HUES48 (cell line): ENCODE results near the gene MAP6.

ENCODE experiments used
- H3K27ac ChIP-seq: one replicate; pipeline ENCODE4 v1.7.0; 2013; ENCODE audit warnings: low read depth, low read length, inconsistent platforms
- H3K27me3 ChIP-seq: 2 replicates; pipeline ENCODE4 v1.6.1; 2013; ENCODE audit warnings: mild to moderate bottlenecking, low read length; ENCODE audit not compliant: control insufficient read depth, insufficient read depth
- H3K36me3 ChIP-seq: 2 replicates; pipeline ENCODE4 v1.6.1; 2013; ENCODE audit warnings: low read length; ENCODE audit not compliant: control insufficient read depth, insufficient read depth
- H3K4me1 ChIP-seq: 2 replicates; pipeline ENCODE4 v1.6.1; 2013; ENCODE audit warnings: mild to moderate bottlenecking, low read length; ENCODE audit not compliant: control insufficient read depth, insufficient read depth
- H3K4me3 ChIP-seq: 2 replicates; pipeline ENCODE4 v1.5.1; 2013; ENCODE audit warnings: mild to moderate bottlenecking, low read depth, low read length
- H3K9ac ChIP-seq: 2 replicates; pipeline ENCODE4 v1.6.1; 2013; ENCODE audit warnings: mild to moderate bottlenecking, low read depth, low read length, moderate library complexity
- H3K9me3 ChIP-seq: 2 replicates; pipeline ENCODE4 v1.6.1; 2013; ENCODE audit warnings: low read length; ENCODE audit not compliant: control insufficient read depth, insufficient read depth

The MAP6 gene

DNA sequence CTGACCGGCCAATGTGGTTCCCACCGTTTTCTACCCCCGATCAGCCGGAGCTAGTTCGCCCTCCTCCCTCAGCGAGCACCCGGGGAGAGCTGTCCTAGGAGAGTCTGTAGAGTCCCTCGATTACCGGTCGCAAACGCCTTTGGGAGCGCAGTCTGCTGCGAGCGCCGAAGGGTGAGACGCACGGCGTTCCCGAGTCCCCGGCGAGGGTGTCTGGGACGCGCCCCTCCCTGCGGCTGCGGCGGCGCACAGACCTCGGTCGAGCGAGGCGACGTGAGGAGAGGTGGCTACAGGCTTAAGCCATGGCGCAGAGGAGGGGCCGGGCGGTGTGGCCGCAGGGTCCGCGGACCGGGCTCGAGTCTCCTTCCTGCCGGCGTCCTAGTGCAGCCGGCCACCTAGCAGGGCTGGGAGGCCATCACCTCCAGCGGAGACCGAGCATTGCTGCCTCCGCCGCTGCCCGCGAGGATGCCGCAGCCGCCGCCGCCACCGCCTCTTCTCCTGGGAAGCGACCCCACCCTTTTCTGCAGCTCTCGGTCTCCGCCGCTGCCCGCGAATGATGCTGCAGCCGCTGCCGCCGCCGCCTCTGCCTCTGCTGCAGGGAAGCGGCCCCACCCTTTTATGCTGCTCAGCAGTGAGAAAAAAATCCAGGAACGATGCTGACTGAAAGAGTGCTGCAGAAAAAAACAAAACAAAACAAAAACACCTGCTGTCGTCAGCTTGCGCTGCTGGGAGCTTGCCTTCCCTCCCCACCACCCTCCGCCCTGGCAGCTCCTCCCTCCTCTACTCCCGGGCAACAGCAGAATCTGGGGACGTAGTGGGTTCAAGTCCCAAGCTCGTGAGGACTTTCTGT, at the start of gene MAP6:
MAP6 (minus strand) TSS at position 588 of the 847 bp plus-strand sequence. CDS start 669 bp downstream, outside the sequence.
- no peak within 1 kb of the TSS for H3K27ac ChIP-seq
- no peaks in the 10 kb centered on the region for H3K36me3 ChIP-seq
- no peaks in the 10 kb centered on the region for H3K9me3 ChIP-seq
- peaks cover 25% of the 10 kb centered on the region for H3K4me1 ChIP-seq
- no peak within 1 kb of the TSS for H3K9ac ChIP-seq
- H3K27me3 ChIP-seq = peaks cover 86% of the 10 kb centered on the region
- H3K4me3 ChIP-seq = peak within 1 kb of the TSS; percentile 65

DNA sequence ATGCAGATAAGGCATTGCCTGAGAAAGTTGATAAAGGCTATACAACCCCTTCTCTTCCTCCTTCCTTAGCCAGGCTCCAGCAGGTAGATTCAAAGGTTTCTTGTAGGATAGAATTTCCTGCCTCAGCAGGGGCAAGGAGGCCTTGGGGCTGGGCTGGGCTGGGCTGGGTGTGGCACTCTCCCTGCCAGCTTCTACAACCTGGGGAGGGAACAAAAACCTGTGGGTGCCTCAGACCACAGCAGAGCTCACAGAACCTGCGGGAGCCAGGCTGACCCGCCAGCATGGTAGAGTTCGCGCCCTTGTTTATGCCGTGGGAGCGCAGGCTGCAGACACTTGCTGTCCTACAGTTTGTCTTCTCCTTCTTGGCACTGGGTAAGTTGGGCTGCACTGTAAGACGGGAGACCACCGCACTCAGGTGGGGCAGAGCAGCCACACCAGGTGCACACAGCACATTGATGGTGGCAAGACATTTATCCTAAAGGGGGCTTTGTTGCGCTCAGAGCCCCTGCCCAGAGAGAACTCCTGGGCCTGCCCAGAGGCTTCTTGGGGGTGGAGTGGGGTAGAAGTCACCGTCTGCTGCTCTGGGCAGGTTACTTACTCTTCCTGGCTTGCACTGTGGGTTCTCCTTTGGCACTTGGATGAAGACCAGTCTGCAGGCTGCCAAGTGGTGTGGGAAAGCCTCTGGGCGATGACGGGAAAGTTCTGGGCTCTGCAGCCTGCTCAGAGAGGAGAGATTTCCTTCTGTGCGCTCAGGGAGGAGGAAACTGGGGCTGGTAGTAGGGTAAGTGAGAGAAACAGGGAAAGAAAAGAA, 49.0 kb upstream of the MAP6 start, which contains the start of gene MOGAT2:
MOGAT2 (plus strand) TSS at position 231 of the 811 bp plus-strand sequence; CDS start at position 282, 51 bp downstream.
- Histone ChIP-seq H3K4me1 (peaks cover 12% of the 10 kb centered on the region), H3K27ac (no peak within 1 kb of the TSS), H3K27me3 (peaks cover 61% of the 10 kb centered on the region), H3K9me3 (no peaks in the 10 kb centered on the region), H3K36me3 (no peaks in the 10 kb centered on the region), H3K4me3 (no peak within 1 kb of the TSS), H3K9ac (no peak within 1 kb of the TSS)

DNA sequence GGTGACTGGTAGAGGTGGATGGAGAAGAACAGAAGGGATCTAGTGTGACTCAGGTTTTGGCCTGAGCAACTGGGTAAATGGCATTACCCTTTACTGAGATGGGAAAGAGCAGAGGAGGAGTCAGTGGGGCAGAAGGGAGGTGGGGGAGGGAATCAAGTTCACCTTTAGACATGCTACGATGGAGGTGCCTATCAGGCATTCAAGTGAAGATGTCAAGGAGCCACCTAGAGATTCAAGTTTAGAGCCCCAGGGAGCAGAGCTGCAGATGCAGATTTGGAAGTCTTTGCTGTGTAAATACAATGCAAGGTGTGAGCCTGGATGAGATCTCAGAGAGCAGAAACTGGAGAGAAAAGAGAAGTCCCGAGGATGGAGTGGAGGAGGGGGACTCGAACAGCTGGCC, 47.8 kb upstream of the MAP6 start:
- Histone ChIP-seq H3K36me3 (no peaks in the 10 kb centered on the region), H3K9ac (no peak overlapping the region), H3K9me3 (no peaks in the 10 kb centered on the region), H3K4me1 (peaks cover 12% of the 10 kb centered on the region), H3K27ac (no peak overlapping the region), H3K4me3 (no peak overlapping the region), H3K27me3 (peaks cover 66% of the 10 kb centered on the region)

DNA sequence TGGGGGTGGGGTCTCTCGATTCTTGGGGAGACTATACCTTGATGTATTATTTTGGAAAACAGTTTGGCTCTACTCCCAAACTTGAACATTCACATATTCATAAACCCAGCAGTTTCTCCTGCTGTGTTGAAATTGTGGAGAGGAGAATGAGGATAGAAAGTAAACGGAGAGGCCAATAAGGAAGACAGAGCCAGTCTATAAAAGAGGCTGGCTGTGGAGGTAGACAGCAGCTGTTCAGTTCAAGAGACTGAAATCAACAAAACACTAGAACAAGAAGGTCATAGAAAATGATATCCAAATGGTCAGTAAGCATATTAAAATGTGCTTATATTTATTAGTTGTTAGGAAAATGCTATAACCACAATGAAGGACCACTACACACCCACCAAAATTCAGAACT, 46.9 kb upstream of the MAP6 start:
- Histone ChIP-seq H3K27me3 (peaks cover 66% of the 10 kb centered on the region), H3K4me3 (no peak overlapping the region), H3K9me3 (no peaks in the 10 kb centered on the region), H3K27ac (no peak overlapping the region), H3K9ac (no peak overlapping the region), H3K36me3 (no peaks in the 10 kb centered on the region), H3K4me1 (peaks cover 12% of the 10 kb centered on the region)

DNA sequence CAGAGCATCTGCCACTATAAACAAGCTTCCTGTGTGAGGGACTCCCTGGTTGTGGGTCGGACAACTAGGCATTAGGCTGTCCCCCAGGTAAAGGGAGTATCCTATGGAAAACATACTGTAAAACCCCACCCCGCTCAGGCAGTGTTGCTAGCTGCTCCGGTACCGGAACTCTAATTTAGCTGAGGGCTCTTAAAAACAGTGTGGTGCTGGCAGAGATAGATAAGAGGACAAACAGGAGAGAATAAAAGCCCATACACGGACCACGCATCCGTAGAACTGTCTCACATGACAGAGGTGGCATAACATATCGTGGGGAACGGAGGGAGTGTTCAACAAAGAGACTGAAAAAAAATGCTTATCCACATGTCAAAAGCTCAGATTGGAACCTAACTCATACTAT, 45.4 kb upstream of the MAP6 start:
- Histone ChIP-seq H3K4me1 (peaks cover 12% of the 10 kb centered on the region), H3K9ac (no peak overlapping the region), H3K27ac (no peak overlapping the region), H3K27me3 (peaks cover 60% of the 10 kb centered on the region), H3K4me3 (no peak overlapping the region), H3K9me3 (no peaks in the 10 kb centered on the region), H3K36me3 (no peaks in the 10 kb centered on the region)

DNA sequence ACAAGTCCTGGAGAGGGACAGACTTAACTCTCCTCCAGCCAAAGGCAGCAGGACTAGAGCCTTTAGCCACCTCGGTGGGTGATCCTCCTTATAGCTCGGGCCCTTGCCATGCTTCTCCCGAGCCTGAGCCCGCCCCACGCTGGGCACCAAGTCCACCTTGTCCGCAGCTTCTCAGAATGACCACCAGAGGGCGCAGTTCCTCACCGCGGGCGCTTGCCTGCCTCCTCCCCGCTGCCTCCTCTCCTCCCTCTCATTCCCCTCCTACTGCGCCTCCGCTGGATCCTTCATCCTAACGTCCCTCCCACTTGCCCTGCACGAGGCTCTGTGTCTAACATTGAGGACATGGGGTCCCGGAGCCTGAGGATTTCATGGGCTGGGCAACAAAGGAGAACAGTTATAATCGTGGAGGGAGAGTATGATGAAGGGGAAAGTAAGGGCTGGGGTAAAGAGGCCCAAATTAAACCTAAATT, 37.5 kb upstream of the MAP6 start:
- H3K9me3 ChIP-seq = no peaks in the 10 kb centered on the region
- H3K4me1 ChIP-seq = no peaks in the 10 kb centered on the region
- no peak overlapping the region for H3K4me3 ChIP-seq
- no peak overlapping the region for H3K9ac ChIP-seq
- H3K27ac ChIP-seq = no peak overlapping the region
- H3K27me3 ChIP-seq = 0 out of 2 replicates have a peak, but pooled peaks cover 5% of the 10 kb centered on the region
- no peaks in the 10 kb centered on the region for H3K36me3 ChIP-seq

DNA sequence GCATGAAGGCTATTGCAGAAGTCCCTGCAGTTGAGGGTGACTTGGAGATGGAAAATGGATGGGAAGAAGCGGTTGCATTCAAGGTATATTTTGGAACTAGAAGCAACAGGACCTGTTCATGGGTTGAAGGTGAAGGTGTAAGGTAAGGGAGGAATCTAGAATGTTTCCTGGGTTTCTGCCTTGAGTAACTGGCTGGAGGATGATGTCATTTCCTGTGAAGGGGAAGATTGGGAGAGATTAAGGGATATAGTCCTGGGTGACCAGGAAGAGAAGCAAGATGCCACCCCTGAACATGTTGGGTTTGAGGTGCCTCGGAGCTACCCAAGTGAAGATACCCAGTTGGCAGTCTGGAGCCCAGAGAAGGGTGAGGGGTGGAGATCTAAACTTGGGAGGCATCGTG, 36.7 kb upstream of the MAP6 start:
- no peak overlapping the region for H3K27ac ChIP-seq
- 0 out of 2 replicates have a peak, but pooled peaks cover 5% of the 10 kb centered on the region for H3K27me3 ChIP-seq
- no peaks in the 10 kb centered on the region for H3K36me3 ChIP-seq
- H3K9me3 ChIP-seq = no peaks in the 10 kb centered on the region
- no peak overlapping the region for H3K9ac ChIP-seq
- H3K4me1 ChIP-seq = no peaks in the 10 kb centered on the region
- H3K4me3 ChIP-seq = no peak overlapping the region

DNA sequence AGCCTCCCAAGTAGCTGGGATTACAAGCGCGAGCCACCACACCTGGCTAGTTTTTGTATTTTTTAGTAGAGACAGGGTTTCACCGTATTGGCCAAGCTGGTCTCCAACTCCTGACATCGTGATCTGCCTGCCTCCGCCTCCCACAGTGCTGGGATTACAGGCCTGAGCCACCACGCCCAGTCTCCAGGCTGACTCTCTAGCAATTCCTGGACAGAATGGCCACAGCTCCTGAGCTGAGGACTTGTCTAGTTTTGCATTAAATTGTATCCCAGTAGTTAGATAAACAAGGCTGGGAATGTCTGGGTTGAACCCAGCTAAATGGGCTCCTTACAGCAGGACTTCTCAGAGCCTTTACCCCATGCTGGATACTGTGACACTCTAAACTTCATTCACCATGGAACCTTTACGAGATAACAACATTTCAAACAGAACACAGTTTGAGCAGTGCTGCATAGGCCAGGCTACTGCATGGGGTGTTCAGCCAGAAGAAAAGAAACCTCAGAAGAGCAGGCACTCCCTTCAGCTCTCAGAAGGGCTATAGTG, 34.9 kb upstream of the MAP6 start:
- Histone ChIP-seq H3K4me1 (no peaks in the 10 kb centered on the region), H3K27me3 (0 out of 2 replicates have a peak, but pooled peaks cover 5% of the 10 kb centered on the region), H3K36me3 (no peaks in the 10 kb centered on the region), H3K9ac (no peak overlapping the region), H3K27ac (no peak overlapping the region), H3K4me3 (no peak overlapping the region), H3K9me3 (no peaks in the 10 kb centered on the region)

DNA sequence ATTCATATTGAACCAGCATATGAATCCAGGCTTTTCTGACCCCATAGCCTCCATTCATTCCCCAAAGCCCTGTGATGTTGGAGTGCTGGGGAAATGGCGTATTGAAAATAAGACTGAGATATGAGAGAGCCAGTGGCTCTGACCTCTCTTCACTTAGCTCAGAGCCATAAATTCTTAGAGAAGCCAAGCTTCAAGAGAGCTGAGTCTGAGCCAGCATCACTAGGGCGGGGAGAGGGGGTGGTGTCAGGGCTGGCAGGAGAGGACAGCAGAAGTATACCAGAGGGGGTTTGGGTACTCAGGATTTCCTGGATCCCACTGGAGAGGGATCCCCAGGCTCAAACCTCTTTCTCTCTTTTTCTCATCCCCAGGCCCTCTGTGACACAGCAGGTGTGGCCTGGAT, 32.1 kb upstream of the MAP6 start:
- Histone ChIP-seq H3K4me3 (no peak overlapping the region), H3K9me3 (no peaks in the 10 kb centered on the region), H3K9ac (no peak overlapping the region), H3K36me3 (no peaks in the 10 kb centered on the region), H3K4me1 (no peaks in the 10 kb centered on the region), H3K27ac (no peak overlapping the region), H3K27me3 (no peaks in the 10 kb centered on the region)

DNA sequence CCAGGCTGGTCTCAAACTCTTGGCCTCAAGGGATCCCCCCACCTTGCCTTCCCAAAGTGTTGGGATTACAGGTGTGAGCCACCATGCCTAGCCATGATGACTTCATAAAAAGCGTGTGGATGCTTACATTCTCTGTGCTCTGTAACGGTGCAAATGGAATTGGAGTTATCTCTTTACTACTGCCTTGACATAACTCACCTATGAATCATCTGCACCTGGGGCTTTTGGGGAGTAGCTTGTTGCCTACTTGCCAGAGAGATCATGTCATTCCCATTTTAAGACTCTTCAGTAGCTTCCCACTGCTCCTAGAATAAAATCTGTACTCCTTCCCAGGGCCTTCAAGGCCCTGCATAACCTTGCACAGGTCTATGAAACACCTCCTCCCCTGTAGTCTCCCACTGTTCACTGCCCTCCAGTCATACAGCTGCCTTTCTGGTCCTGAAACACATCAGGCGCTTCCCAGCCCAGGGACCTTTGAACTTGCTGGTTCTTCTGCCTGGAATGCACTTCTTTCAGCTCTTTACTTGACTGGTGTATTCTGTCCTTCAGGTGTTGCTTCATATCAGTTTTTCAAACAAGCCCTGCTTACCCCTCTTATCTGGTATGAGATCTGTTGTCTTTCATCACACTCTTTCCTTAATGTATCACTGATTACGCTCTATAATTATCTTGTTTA, 29.2 kb upstream of the MAP6 start:
- no peaks in the 10 kb centered on the region for H3K4me1 ChIP-seq
- no peaks in the 10 kb centered on the region for H3K9me3 ChIP-seq
- no peak overlapping the region for H3K27ac ChIP-seq
- H3K4me3 ChIP-seq = no peak overlapping the region
- H3K36me3 ChIP-seq = no peaks in the 10 kb centered on the region
- H3K9ac ChIP-seq = no peak overlapping the region
- no peaks in the 10 kb centered on the region for H3K27me3 ChIP-seq
